Occipital lobe (tissue), 2 donors: ENCODE measurements around the gene PLA2G2D. TPM values are rescaled to one million over a fixed set of nuclear protein-coding genes. Genes with fewer than 3 reads are reported as not detected.
"Not testable (repeated sequence)": the region's sequence is repeated elsewhere in the genome, so short reads cannot be mapped to it uniquely, and the experiment has no call there.

Experiments used
- DNase-seq: peaks from one replicate; lab custom pipeline; 2025; lab: John Stamatoyannopoulos, UW
- total RNA-seq: library from RNA; depleted of rRNA; stranded (reverse); fragments of >200 nt; gene quantifications from one replicate; pipeline ENCODE4 v1.2.3, GENCODE V29; 2014

PLA2G2D gene
- total RNA-seq, 1 donor from 2014 or later: not detected

GRCh38 chr1:20143318-20143717 is 24.0 kb upstream of the PLA2G2D start:
- no peak for DNase-seq

- DNase-seq: no peak
Observed at GRCh38 chr1:20142001-20142710, 22.8 kb upstream of the PLA2G2D start.

GRCh38 chr1:20141466-20141865 is 22.1 kb upstream of the PLA2G2D start:
- no peak for DNase-seq

DNA sequence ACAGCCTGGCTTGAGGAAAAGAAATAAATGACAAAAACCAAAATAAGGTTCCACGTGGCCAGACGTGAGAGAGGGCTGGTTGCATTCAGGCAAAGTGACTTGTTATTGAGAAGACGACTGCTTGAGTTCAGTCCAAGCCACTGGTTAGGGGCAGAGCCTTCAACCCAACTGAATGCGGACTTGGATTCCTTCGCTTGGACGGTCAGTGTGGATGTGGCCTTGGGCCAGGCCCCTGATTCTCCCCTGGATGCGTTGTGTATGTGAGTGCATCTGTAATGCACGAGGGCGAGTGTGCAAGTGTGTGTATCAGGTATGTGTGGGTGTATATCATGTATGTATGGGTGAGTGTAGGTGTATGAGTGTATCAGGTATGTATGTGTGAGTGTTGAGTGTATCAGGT is 21.7 kb upstream of the PLA2G2D start:
- DNase-seq: no peak

- DNase-seq: no peak
Observed at GRCh38 chr1:20139776-20140612, 20.7 kb upstream of the PLA2G2D start.

DNA sequence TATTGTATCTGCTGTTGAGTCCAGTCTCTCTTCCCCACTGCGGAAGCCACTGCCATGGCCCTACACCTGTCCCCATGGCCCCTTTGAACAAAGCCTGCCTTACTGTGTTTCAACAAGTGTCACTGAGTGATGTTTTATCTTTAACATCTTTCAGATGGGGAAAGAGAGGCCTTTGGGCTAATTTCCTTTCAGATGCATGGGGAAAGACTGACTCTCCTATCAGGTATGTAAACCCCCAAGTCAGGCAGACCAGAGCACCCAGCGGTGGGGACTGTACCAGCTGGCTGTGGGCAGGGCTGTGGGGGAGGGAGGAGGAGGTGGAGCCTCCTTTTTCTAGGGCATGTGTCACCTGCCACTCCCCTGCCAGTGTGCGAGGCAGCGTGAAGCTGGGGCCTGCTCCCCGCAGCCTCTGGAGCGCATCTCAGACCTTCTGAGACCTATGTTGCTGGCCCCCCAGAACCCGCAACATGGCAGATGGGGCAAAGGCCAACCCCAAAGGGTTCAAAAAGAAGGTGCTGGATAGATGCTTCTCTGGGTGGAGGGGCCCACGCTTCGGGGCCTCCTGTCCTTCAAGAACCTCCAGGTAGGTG is 19.7 kb upstream of the PLA2G2D start, which contains the start of gene PLA2G2F:
TSS of gene PLA2G2F (plus strand) at position 363 of the 590 bp plus-strand sequence. CDS start at position 468, 105 bp downstream.
- no peak for DNase-seq

DNA sequence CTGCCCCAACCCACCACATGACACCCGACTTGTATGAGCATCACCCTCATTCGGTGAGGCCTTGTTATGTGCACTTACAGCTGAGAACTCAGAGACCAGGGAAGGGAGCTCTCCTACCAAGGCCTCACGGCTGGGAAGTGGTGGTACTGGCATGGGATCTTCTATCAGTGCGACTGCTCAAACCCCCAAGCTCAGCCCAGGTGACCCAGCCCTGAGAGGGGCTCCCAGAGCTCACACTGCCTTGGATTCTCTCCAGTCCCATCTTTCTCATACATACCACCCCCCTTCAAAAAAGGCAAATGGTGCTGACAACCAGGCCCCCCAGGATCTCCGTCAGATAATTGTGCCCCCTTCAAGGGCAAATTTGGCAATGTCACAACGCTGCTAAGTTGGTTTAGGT is 19.0 kb upstream of the PLA2G2D start:
- no peak for DNase-seq

DNA sequence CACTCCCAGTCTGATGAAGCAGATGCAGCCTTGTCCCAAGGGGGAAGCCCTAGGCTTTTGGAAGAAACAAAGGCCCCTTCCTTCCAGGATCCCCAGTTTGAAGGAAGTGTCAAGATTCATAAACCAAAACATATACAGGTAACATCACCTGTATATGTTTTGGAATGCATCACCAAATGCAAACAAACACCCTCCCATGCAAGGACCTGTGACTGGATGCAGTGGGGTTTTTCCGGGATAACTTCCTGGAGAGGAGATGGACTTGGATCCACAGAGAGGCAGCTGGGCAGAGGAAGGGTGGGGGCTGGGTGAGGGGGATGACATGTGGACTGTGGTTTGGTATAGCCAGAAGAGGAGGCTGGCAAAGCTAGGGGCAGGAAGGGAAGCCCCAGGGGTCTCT is 18.3 kb upstream of the PLA2G2D start:
- DNase-seq: no peak

- DNase-seq: no peak
Observed at GRCh38 chr1:20137055-20137454, 17.7 kb upstream of the PLA2G2D start.

GRCh38 chr1:20136249-20136648 is 16.9 kb upstream of the PLA2G2D start:
- DNase-seq: no peak

GRCh38 chr1:20134995-20135394 is 15.7 kb upstream of the PLA2G2D start:
- no peak for DNase-seq

DNA sequence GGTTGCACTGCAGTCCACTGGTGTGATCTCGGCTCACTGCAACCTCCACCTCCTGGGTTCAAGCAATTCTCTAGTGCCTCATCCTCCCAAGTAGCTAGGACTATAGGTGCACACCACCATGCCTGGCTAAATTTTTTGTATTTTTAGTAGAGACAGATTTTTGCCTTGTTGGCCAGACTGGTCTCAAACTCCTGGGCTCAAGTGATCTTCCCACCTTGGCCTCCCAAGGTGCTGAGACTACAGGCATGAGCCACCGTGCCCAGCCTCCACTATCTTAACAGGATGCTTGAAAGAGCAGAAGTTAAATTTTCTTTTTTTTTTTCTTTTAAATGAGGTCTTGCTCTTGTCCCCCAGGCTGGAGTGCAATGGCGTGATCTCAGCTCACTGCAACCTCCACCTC is 11.2 kb upstream of the PLA2G2D start:
- not testable (repeated sequence) for DNase-seq

DNA sequence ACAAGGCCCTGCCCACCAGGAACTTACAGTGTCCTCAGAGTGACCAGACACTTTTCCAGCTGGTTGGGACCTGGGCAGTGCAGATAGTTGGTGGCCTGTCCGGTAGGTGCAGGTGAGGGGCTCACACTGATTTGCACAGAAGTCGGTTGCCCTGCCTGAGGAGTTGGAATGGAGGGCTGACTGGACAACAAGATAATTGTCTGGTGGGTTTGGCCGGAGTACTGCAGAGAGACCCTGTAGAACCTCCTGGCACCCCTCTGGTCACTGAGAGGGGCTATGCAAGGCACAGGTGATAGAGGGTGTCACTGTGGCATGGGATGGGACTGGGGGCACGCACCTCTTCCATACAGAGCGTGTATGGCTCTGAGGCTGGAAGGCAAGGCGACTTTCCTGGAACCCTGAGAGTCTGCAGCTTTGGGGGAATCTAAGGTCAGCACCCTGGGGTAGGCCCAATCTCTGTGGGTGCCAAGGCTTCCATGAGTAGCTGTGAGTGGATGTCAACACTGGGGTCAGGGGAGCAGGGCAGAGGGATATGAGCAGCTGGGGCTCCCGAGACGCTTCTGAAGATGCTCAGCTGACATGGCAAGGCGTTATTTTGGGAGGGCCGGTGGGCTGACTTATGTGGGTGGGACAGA is 7.6 kb upstream of the PLA2G2D start:
- no peak for DNase-seq

- no peak for DNase-seq
Observed at GRCh38 chr1:20126041-20126805, 6.9 kb upstream of the PLA2G2D start.

DNA sequence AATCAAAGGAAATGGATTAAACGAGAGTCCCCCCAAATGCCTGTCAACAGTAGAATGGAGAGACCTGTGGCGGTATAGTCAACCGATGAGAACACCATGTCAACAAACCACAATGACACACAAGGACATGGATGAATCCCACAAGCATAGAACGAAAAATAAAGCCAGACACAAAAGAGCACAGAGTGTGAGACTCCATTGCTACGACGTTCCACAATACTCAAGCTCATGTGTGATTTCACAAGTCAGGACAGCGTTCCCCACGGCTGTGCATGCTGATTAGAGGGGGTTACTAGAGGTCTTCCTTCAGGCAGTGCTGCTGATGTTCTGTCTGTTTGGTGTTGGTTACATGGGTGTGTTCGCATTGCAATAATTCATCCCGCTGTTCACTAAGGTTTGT is 5.8 kb upstream of the PLA2G2D start:
- DNase-seq: no peak

DNA sequence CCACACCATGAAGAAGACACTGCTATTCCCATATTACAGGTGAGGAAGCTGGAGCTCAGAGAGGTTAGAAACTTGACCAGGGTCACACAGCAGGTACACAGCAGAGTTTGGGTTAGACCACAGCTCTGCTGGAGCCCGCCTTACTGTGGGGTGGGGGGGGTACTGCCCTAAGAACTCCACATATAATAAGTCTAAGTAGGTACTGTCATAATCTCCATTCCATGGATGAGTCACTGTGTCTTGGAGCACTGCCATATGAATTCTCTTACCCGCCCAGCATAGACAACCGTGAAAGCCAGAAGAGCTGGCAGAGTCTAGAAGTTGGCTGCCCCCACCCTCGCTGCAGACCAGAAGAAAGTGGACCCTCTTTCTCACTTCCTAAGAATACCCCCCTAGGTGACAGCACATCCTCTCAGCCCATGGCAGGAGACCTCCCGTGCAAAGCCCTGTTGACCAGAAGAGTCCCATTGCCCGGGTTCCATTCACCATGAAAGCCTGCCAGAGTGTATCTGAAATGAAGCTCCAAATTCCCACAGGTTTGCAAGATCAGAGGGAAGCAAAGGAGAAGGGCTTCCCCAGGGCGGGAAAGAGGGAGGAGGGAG is 5.2 kb upstream of the PLA2G2D start:
- no peak for DNase-seq

GRCh38 chr1:20123722-20124455 is 4.6 kb upstream of the PLA2G2D start:
- DNase-seq: no peak

DNA sequence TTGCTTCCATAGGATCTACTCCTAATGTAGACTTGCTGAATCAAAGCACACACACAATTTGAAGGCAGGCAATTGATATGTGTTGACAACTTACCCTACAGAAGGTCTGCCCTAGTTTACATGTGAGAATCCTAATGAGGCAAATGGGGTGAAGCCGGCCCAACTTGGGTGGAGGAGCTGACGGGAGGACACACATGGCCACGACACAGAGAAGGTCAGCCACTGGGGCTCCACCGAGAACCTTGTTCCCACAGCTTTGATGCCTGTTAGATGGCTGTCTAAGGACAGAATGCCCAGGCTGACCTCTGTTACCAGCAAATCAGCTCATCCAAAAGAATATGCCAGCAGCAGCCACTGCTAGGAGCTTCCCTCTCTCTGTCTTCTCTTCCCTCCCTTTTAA is 1.5 kb upstream of the PLA2G2D start:
- DNase-seq: no peak

DNA sequence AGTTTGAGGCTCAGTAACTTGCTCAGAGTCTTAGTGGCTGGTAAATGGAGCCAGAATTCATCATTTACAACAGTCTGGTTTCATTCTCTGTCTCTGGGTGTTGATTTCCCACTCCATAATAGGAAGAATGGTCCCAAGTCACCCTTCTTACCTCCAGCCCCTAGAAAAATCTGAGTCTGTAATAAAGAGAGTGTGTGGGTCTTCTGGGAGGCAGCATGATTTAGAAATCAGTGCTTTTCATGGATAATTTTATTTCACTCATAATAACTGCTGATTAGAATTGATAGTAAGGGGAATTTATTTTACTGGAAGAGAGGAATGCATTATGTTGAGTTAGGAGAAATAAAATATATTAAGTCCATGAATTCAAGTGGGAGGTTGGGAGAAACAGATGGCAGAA is 2.1 kb downstream of the PLA2G2D start:
- no peak for DNase-seq

DNA sequence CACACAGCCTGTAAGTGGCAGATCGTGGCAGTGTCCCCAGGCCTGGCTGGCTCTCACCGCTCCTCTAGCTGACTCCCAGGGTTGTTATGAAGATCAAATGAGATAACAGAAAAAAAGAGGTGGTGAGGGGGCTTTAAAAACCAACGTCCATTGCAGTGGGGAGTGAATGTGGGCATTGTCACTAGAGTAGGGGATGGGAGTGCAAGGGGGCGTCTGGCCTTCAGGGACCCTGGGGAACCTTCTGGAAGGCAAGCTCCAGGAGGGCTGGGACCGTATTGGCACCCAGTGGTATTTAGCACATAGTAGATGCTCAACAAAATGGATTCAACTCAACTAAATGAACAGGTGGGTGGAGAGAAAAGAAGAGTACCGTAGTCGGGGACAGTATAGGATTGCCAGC is 3.4 kb downstream of the PLA2G2D start:
- no peak for DNase-seq
